Stimulated activated CD4-positive, alpha-beta T cell treated with anti-CD3 and anti-CD28 coated beads, TNF-alpha, amount 100 ng/mL, for 4 hours (primary cell): ENCODE data around the gene GALNT17.

Experiments used
- DNase-seq, 3 experiments: peaks; one replicate each; pipeline ENCODE4 v3.0.0-alpha.2; 2020; ENCODE audit warnings: low read depth in 3 of 3

Gene GALNT17

GRCh38 chr7:71457021-71457420, 325.1 kb downstream of the GALNT17 start:
- DNase-seq: no peak

DNA sequence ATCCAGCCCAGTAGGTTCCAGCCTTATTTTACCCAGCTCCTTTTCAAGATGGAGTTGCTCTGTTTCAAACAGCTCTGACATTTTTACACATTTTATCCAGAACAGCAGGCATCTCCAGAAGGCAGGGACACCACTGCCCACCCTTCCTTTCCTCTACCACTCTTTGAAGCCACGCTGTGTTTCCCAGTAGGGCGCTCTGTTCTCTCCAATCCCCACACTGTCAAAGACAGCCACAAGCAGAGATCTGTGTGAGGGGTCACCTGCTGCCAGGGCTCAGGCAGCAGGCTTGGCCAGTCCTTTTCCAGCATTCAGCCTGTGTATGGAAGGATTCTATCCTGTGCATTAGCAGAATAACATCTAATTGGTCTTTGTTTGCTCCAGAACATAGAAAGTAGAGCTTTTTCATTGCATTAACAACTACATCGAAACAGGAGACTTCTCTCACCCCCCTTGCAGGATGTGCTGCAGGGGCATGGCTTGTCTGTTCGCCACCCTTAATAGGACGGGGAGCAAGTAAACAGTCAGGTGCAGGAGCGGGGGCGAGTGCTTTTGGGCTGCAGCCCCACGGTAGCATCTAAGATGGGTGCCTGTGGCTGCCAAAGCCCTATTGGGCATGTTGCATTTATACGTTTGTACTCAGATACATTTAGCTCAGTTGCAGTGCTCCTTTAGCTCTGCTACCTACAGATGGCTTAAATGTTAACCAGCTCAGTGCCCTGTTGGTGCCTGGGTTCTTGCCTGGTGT, 326.1 kb downstream of the GALNT17 start:
- DNase-seq: no peak

GRCh38 chr7:71459132-71459531, 327.2 kb downstream of the GALNT17 start:
- DNase-seq: no peak

- DNase-seq: no peak
These were observed 329.6 kb downstream of the GALNT17 start for GRCh38 chr7:71461572-71461971.

DNA sequence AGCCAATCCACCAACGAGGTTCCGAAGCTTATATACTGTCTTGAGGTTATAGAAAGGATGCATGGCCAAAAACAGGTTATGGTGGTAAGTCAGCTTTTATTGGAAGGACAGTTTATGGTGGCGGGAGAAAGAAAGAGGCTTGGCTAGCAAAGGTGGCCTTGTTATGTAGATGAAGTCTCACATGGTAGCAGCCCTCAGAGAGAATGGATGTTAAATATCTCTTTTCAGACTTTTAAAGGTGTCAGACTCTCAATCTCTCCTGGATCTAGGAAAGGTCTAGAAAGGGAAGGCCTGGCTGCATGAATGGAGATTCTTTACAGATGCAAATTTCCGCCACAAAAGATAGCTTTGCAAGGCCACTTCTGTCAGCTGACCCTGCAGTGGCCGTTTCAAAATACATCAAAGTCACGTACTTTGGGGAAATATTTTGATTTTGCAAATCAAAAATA, 333.8 kb downstream of the GALNT17 start:
- DNase-seq: no peak

- DNase-seq: no peak
These were observed 334.7 kb downstream of the GALNT17 start for GRCh38 chr7:71466448-71467145.

GRCh38 chr7:71470326-71470725, 338.4 kb downstream of the GALNT17 start:
- no peak for DNase-seq

- no peak for DNase-seq
These were observed 338.9 kb downstream of the GALNT17 start for GRCh38 chr7:71470830-71471229.

- no peak for DNase-seq
These were observed 341.0 kb downstream of the GALNT17 start for GRCh38 chr7:71472962-71473361.

GRCh38 chr7:71473366-71473967, 341.5 kb downstream of the GALNT17 start:
- no peak for DNase-seq

DNA sequence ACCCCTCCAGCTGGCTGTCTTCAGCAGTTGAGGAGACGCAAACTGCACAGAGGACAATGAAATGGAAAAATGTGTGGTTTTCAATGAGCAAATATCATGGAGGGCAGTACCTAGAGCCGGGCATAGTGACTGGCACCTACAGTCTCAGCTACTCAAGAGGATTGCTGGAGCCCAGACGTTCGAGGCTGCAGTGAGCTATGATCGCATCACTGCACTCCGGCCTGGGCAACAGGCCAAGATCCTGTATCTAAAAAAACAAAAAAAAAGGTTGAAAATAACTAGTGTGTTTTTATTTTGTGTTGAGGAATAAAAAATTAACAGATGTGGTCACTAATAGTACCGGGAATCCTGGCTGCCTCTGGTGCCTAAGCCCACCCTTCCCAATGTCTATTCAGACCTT, 345.5 kb downstream of the GALNT17 start:
- DNase-seq: no peak

GRCh38 chr7:71479231-71479630, 347.3 kb downstream of the GALNT17 start:
- no peak for DNase-seq

GRCh38 chr7:71480791-71481190, 348.8 kb downstream of the GALNT17 start:
- DNase-seq: no peak

- DNase-seq: no peak
These were observed 350.3 kb downstream of the GALNT17 start for GRCh38 chr7:71482284-71482683.

DNA sequence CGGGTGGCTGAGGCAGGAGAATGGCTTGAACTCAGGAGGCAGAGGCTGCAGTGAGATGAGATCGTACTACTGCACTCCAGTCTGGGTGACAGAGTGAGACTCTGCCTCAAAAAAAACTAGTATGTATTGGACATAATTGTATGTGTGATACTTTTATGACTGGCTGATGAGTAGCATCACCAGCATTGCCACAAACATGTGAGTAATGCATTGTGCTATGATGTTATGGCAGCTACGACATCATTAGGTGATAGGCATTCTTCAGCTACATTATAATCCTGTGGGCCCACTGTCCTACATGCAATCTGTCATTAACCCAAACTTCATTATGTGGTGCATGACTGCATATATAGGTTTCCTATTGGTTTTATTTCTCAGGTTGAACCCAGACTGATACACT, 352.4 kb downstream of the GALNT17 start:
- no peak for DNase-seq

DNA sequence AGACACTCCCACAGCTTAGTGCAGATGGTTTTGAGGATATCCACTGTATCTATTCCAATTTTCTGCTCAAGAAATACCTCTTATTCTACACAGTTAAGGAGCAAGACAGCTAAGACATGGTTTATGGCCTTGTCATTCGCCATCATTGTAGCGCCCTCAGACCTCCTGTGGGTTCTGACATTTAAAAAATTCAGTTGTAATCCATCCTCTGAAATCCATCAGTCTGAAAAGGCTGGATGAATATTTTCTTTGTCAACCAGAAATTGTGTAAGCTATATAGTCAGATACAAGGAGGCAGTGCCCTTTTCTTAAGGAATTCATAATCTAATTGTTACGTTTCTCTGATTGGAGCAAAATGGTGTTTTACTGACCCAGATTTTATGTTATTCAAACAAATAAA, 353.6 kb downstream of the GALNT17 start:
- DNase-seq: no peak

- DNase-seq: no peak
These were observed 354.5 kb downstream of the GALNT17 start for GRCh38 chr7:71486414-71486813.

DNA sequence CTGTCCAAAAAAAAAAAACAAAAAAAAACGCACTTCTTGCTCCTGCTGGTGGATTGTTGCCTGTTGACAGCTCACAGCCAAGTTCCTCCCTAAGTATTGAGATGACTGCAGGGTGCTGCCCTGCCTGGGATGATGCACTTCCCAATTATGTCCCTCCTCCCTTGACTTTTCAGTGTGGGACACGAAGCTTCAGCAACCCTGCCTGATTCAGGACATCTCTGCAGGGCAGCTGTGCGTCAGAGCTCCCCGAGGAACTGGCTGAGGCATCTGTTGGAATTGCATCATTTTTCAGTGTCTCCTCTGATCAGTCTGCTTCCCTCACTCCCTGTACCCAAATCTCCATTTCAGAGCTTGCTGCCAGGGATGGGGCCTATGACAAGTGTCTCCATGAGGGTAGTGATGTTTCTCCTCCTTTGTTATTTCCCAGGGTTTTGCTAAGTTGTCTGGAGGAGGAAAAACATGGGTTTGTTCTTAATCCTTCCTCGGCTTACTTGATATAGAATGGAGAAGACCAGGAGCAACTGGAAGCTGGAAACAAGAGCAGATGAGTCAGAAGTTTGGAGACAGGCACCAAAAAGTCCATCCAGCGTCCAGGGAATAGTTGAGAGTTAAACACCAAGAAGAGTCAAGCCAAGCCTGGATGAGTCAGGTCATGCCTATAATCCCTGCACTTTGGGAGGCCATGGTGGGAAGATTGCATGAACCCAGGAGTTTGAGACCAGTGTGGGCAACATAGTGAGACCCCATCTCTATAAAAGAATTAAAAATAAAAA, 355.1 kb downstream of the GALNT17 start:
- no peak for DNase-seq

DNA sequence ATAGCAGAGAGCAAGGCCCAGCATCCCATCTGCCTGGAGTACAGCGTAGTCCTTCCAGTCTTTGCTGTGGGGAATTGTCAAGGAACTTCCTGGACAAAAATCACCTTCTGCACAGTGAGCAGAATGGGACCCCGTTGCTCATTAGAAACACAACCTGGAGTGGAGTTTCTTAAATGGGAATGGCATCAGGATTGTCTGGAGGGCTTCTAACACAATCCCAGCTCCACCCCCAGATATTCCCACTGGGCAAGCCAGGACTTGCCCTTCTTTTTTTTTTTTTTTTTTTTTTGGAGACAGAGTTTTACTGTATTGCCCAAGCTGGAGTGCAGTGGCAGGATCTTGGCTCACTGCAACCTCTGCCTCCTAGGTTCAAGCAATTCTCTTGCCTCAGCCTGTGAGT, 356.4 kb downstream of the GALNT17 start:
- DNase-seq: no peak

- no peak for DNase-seq
These were observed 359.4 kb downstream of the GALNT17 start for GRCh38 chr7:71491336-71491735.

GRCh38 chr7:71495828-71496227, 363.9 kb downstream of the GALNT17 start:
- DNase-seq: no peak

GRCh38 chr7:71497256-71497946, 365.5 kb downstream of the GALNT17 start:
- no peak for DNase-seq
